PC-3 (cell line): ENCODE data around the gene TBC1D2B.

Experiments used
- CTCF ChIP-seq: fragments of 300-600 bp; sonication (generic); conservative IDR thresholded peaks from 2 replicates; pipeline ENCODE4 v1.5.1; 2017; ENCODE audit warnings: antibody characterized with exemption, low read depth, mild to moderate bottlenecking, low read length
- EZH2 ChIP-seq: fragments of 300-600 bp; sonication (generic); IDR thresholded peaks from one replicate; pipeline ENCODE4 v1.6.1; 2017; ENCODE audit warnings: antibody characterized with exemption, mild to moderate bottlenecking, low read length; ENCODE audit not compliant: unreplicated experiment
- EZH2phosphoT487 ChIP-seq: fragments of 300-600 bp; sonication (generic); IDR thresholded peaks from 2 replicates; pipeline ENCODE4 v1.6.1; 2018; ENCODE audit warnings: mild to moderate bottlenecking, antibody characterized with exemption, low read length, borderline replicate concordance

DNA sequence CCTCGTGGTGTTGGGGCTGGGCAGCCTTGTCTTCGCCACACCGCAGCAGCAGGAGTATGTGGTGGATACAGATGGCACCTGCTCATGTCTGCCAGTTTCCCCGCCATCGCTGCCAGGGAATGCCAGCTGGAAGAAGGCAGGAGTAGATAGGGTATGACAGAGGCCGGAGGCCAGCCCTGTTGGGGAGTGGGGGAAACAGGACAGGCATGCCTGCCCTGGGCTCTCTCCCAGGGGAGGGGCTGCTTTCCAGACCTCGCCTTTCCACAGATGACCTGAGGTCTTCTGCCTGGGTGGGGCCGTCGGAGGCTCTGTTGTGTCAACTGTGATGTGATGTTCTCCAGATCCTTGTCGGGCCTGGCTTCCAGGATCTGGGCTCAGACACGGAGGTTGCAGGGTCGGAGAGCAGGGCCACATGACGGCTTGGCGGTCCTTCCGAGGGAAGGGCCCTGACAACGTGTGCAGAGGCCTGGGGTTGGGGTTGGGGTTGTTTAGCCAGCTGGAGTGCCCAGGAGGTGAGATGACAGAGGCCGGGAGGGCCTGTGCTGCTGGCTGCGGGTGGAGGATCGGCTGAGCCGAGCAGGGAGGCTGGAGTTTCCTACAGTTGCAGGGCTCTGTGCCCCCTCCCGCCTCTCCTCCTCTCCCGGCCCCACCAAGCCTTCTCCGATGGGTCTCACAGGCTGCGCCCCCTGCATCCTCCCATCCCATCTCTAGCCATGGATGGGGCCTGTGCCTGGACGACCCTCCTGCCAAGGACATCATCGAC is 102.0 kb downstream of the TBC1D2B start:
- no peak for TF ChIP-seq CTCF
- no peak for TF ChIP-seq EZH2
- no peak for TF ChIP-seq EZH2phosphoT487
